ENCODE results near the gene LIPJ.

The LIPJ gene, protein sequence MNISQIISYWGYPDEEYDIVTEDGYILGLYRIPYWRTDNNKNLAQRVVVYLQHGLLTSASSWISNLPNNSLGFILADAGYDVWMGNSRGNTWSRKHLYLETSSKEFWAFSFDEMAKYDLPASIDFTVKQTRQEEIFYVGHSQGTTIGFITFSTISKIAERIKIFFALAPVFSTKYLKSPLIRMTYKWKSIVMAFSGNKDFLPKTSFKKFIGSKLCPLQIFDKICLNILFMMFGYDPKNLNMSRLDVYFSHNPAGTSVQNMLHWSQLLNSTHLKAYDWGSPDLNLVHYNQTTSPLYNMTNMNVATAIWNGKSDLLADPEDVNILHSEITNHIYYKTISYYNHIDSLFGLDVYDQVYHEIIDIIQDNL

DNA sequence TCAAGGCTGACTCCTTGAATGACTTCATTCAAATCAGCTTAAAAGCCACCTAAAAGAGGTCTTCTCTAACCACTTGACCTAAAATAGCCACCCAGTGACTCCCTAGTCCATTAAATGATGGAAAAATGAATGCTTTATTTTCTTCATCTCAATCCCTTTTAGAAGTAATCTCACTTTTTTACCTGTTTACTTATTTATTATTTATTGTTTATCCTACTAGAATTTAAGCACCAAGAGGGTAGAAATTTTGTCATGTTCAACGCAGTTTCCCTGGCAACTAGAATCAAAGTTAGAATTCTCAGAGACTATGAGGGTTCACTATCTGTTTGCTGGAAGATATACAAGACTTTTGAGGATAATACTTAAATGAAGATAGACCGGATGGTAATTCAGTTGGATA lies at the start of gene LIPJ:
LIPJ (plus strand) TSS at position 301 of the 400 bp plus-strand sequence. CDS start 3,926 bp downstream, outside the sequence.
- no peak for DNase-seq

DNA sequence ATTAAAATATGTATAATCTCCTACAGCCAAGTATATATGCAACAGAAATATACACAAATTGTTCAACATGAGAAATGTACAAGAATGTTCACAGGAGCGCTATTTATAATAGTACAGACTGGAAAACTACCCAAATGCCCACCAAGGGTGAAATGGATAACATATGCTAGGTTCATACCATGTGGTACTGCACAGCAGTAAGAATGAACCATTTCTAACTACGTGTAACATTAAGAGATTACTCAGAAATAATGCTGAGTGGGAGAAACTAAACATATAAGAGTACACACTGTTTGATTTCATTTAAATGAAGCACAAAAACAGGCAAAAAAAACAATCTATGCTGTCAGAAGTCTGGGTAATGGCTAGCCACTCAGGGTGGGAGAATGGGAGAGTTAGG lies 49.2 kb upstream of the LIPJ start:
- no peak for DNase-seq

DNA sequence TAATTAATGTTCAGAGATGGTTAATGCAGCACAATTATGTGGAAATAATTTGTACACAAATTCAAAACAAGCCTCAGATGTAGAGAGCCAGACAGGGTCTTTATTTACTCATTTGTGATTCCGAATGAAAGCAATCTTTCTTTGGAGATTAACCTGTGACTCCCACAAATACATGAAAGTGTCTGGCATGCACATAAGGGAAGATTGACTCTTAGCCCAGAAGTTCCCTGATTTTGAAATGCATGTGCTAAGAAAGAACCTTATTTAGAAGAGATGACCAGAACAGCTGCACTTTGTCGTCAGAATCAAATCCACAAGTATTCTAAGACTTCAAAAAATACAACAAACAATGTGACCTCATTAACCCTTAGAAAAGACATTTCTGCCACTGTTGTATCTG lies 48.5 kb upstream of the LIPJ start:
- DNase-seq = no peak

DNA sequence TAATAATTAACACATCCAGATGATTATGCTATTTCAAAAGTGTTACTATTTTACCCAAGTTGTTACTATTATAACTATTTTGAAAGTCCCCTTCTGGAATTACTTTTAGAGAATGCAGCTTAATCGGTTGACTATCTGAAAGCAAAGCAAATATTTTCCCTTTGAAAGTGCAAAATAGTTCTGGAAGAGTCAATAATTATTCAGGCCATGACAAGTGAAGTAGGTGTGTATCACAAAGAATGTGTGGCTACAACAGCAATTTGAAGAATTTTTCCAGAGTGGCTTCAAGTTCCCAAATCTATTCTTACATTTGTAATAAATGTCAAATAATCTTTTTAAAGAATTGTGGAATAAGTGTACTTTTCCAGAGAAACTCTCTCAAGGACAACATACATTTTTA lies 46.2 kb upstream of the LIPJ start:
- DNase-seq = no peak

DNA sequence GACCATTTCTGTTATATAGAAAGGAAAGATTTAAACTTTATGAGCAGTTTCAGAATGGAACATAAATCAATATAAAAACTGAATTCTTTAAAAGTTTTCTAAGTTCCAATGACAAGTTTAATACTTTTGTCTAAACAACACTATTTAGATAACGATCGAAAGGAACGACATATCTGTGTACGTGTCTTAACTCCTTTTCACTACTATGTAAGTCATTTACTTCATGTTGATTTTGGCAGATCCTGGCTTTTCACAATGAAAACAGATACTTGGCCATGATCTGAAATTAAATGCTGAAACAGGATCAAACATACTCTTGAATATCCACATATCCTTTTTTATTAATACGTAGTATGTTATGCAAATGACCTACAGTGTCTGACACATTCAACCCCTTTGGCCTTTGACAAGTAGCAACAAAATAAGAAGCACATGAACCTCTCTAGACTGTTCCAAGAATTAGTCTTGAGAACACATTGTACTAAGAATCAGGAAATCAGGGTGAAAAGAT lies 45.4 kb upstream of the LIPJ start:
- DNase-seq = no peak

DNA sequence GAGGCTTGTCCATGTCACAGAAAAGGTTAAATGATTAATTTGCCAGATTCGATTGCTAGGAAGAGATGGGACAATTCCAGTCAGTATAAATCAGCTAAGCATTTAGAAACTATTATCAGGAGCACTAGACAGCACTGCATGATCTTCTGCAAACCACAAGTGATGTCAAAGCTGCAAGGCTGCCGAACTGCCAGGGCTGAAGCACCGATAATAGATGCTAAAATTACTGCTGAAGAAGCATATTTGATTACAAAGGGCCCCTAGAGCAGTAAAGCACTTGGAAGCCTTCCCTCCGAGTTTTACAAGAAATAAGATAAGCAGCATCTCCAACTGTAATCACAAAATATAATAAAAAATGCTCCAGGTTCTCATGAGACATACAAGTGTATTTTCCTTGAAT lies 44.0 kb upstream of the LIPJ start:
- DNase-seq = no peak

DNA sequence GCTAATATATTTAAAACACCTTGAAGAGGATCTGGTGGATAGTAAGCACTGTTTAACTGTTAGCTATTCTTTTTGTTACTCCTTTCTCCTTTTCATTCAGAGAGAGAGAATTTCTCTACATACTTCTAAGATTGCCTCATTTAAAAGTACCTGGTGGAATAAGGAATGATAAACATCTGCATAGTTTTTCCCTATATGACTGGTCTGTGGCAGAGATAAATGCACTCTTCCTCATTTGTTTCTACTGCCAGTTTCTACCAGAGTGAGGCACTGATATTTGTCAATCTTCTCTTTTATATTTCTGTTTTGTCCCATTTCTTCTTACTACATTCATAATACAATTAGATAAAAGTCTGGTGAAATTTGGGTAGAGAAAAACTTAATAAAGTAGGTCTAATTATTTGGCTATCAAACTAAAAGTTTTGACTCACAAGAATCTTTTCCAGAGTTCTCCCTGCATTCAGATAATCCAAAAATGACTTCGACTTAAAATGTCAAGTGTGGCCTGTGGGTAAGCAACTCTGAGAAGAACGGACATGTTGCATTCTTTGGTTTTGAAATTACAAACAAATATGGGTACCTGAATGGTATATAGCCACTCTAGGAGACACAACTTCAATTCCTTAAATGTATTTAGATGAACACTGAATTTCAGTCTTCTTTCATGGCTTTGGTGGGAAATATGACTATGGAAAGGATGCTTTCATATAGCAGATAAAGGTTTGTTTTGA lies 42.3 kb upstream of the LIPJ start:
- no peak for DNase-seq

DNA sequence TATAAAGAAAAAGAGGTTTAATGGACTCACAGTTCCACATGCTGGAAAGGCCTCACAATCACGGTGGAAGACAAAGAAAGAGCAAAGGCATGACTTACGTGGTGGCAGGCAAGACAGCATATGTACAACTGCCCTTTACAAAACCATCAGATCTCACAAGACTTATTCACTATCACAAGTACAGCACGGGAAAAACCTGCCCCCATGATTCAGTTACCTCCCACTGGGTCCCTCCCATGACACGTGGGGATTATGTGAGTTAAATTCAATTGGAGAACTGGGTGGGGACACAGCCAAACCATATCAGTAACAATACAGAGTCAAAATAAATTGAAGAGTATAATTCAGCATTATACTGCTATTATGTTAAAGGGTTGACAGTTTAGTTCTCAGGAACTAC lies 41.2 kb upstream of the LIPJ start:
- DNase-seq = no peak

DNA sequence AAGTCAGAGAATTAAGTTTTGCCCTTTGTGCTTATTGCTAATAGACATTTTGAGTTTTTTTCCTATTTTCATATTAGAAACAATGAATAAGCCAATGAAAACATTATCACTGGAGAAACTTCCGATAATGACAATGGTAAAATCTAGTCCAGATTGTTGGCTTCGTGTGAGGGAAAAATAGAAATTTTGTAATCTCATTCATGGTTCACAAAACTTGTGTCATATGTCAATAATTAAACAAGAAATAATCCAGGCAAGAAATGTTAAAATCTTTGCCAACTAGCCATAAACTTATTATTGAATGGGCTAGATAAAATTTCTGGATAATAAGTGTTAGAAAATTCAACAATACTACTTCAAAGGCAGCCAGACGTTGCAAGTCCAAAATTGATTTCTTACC lies 40.1 kb upstream of the LIPJ start:
- DNase-seq = no peak

DNA sequence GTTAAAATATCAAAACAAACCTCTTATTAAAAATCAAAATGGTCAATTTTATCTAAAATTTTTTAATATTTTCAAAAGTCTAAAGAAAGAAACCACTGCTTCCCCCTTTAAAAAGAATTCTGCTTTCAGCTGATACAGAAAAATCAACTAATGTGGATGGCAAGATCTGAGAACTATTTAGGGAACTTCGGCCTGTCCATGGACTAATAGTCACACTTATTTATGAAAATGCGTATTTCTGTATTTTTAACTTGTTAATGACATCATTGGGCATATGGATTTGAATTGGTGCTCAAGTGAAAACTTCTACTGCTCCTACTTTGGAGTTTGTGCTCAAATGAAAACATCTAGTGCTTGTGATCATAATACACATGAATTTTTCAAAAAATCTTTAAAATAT lies 35.3 kb upstream of the LIPJ start:
- no peak for DNase-seq

DNA sequence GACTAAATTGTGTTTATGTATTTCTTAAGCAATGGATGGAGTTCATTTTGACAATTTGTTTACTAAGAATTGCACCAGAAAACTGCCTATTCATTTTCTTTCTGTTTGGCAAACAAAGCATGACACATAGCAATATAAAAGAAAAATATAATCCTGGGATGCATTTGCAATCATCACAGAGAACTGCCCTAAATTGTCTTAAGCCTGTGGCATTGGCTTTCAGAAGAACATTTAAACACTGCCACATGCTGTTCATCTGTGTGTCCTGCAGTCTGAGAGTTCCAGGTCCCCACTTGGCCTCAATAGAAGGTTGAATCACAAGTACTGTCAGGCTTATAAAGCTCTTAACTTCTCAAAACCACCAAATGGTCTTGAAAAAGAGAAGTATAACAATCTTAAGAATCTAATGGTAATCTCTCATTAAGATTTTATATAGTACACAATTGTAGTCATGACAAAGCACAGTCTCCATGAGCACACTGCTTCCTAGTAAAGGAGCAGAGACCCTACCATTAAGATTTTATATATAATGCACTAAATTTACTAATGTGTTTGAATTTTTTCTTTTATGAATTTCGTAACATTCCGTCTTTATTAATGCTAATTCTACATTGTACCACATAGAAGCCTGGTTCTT lies 33.3 kb upstream of the LIPJ start:
- peak in 1 of 2 experiments; percentile 49 for DNase-seq

DNA sequence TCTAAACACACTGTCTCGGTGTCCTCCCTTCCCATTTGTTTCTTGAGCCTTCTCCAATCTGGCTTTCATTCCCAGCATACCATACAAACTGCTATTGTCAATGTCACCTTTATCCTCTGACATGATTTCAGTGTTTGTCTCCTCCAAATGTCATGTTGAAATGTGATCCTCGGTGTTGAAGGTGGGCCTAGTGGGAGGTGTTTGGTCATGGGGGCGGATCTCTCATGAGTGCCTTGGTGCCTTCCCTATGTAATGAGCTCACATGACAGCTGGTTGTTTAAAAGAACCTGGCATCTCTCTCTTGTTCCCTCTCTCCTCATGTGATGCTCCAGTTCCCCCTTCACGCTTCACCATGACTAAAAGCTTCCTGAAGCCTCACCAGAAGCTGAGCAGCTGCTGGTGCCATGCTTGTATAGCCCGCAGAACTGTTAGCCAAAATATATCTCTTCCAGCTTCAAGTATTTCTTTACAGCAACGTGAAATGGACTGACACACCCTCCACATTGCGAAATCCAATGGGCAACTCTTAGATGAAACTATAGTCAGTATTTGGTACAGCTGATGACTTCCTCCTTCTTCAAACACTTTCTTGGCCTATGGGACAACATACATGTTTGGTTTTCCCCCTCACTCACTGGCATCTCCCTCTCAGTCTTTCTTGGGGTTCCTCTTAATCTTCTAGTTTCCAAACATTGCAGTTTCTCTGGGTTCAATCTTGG lies 31.2 kb upstream of the LIPJ start:
- no peak for DNase-seq

DNA sequence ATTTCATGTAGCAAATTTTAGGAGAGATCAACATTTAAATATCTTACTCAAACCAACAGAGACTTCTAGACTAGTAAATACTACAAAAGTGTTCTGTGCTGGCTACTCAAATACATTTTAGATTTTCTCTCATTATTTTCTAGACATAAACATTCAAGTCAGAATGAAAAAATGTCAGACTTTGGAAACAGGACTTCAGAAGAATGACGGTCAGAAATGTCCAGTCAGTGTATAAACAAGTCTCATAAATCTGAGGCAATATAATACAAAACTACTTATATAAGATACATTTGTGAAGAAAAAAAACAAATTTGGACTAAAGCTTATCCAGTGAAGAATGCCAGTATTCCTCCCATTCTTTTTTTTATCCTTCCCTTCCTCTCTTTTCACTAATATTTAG lies 29.3 kb upstream of the LIPJ start:
- DNase-seq = no peak

DNA sequence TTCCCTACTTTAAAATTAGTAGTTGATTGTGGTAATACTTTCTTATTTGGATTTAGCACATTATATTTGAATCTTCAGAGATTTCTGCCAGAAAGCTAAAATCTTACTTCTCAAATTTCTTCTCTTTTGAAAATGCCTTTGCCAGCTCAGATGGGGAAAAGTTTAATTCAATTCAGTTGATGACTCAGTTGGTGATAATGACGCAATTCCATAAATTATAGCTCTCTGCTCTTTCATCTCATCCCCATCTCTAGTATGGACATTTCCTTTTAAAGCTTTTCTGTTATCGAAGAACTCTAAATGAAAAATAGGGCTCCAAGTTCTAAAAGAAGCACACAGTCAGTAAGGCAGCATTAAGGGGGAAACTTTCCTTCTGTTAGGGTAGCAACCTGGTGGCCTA lies 28.9 kb upstream of the LIPJ start:
- no peak for DNase-seq

DNA sequence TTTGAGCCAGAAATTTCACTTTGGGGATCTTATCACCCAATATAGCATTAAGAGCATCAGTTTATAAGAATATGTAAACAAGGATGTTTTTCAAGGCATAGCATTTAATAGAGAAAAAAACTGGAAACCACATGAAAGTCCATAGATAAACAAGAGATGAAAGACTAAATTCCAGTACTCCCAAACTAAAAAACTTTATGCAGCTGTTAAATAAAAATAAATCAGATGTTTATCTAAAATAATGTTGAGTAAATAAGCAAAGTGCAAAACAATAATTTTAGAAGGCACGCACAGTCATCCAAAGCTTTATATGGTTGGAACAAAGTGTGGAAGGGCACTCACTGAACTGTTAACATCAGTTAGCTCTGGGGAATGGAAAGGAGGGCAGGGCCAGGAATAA lies 24.4 kb upstream of the LIPJ start:
- DNase-seq = no peak

DNA sequence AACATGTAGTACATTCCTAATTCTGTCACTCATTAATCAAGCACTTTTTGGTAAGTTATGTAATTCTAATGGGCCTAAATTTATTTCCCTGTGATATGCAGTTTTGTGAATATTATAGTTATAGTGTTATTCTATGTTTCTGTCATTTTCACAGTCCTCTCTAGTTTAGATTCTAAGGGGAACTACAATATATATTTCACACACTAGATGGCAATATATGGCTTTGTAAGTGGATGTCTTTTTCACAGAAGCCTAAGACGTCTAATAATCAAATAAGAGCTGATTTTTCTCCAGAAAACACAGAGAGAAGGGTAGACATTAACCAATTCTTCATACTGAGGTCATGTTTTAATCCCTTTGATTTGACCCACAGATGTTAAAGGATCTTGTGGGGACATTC lies 21.5 kb upstream of the LIPJ start:
- peak in 1 of 2 experiments; percentile 28 for DNase-seq

DNA sequence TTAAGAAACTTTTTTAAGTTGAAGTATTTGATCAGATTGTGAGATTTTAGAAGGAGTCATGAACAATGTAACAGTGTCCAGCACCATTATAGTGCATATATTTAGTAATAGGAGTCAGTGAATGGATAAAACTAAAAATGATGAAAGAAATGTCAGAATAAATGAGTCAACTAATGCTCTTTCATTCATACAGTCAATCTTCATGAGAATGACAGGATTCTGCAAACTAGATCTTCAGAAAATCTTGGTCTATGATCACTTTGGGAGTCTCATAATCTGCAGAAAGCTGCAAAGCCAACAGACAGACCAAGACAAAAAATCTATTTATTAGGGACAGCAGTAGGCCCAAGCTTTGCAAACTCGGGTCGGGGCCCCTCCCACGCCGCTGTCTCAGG lies 4.2 kb upstream of the LIPJ start:
- DNase-seq = no peak

DNA sequence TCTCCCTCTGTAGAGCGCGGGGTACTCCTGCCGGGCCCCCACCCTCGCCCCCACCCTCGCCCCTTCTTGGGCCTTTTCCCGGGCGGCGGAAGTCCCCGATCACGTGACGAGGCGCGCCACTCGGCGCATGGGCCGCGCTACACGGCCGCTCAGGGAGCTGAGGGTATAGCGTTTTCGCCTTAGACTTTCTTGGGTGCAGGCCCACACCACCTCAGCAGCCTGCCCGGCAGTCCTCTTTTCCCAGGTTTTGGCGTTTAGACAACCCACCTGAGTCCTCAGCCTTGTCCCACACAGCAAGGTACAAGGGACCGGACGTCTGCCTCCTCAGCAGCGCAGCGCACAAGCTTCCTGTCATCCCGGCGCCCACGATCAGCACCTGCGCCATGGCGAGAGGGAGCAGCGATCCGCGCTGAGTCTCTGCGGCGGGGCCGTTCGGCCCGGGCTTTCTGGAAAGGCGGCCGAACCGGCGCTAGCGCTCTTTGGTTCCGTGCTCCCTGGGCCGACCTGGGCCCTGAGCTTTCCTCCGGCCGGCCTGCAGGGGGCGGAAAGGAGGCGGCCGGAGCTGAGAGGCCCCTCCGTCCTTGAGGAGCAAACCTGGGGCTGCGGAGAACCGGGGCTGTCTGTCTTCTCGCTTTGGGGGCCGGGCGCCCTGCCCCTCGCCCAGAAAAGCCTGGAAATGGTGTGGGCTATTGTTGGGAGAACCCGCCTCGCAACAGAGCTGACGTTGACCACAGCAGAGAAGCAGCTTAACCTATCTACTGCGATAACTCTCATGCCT lies 3.6 kb upstream of the LIPJ start, which contains the start of gene RNLS:
RNLS (minus strand) TSS at position 513 of the 778 bp plus-strand sequence.
- peak; percentile 5 to 62 for DNase-seq

DNA sequence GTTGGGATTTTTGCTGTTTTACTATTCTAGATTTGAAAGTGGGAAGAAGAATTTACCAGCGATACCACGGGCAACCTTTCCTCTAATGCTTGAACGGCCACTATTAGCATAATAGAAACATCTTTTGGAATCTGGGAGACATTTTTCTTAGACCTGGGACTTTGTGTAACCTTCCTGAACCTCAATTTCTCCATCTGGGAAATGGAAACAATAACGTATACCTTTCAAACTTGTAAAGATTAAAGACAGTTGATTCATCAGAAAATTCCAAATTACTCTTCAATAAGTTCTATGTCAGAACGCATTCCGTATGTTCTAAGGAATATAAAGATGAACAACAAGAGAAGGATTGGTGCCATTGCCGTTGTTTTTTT lies 3.0 kb upstream of the LIPJ start:
- DNase-seq = no peak

DNA sequence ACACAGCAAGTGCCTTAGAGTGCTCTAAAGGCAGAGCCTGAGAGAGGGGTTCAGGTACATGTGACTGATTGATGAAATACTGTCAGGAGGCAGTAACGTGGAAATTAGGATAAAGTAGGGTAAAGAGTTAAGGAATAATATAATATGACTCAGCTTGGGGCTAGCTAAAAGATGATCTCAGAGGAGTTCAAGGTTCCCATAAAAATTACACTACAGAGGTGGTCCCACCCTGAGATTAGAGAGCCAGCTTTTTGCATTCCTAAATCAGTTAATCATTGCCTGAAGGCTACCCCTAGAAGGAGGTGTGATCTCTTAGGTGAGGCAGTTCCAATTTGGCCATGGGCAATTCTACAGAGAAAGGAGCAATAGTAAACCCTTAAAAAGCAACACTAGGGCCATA lies 5.8 kb downstream of the LIPJ start:
- no peak for DNase-seq

DNA sequence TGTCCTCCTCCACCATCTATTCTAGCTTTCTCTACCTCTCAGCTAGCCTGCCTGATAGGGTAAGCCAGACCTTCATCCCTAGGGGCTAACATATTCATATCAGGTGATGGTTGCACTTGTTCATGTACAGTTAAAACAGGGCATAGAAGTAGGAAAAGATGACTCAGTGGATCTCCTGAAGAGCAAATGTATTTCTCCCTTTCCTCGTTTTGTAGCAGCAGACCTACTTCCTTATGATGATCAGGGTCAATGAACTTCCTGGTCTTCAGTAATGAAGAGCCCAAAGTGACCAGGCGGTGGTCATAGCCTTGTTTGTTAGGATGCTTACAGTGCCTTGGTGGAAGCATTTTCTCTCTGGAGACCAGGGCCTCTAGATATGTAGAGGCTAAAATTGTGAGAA lies 6.3 kb downstream of the LIPJ start:
- DNase-seq = no peak

DNA sequence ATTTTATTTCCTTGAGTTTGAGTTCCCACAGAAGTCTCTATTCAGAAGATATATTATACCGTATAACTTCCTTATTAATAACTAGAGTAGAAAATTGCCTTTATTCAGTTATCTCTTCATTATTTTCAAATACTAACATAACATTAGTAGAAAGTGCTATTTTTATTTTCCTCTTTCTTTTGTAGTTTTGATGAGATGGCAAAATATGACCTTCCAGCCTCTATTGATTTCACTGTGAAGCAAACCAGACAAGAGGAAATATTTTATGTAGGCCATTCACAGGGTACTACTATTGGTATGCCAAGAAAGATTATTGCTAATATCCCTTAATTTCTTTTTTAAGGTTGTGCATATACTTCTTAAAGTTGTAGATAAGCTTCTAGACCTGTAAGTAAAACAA lies 7.9 kb downstream of the LIPJ start:
- no peak for DNase-seq

All from SW 1271 (cell line).